OCI-LY7 (cell line): Measurements from ENCODE around the gene CTSH. TPM values are rescaled to one million over a fixed set of nuclear protein-coding genes. Genes with fewer than 3 reads are reported as not detected.

Experiments
- BruUV-seq: library from RNA; stranded (reverse); fragments of 400-500 nt; replicated peaks from 2 replicates; lab custom pipeline; 2021; lab: Mats Ljungman, UMichigan
- CTCF ChIA-PET: fragments of 300-600 bp; sonication (Branson Sonifier 250); formaldehyde crosslinking; loops from one replicate; lab custom pipeline; 2022; ENCODE audit warnings: antibody characterized with exemption; ENCODE audit not compliant: unreplicated experiment; lab: Charles Lee
- POLR2A ChIA-PET: fragments of 300-600 bp; sonication (Branson Sonifier 250); formaldehyde crosslinking; loops from one replicate; lab custom pipeline; 2022; ENCODE audit warnings: antibody characterized with exemption; lab: Charles Lee
- DNase-seq: peaks from one replicate; pipeline ENCODE4 v3.0.0-alpha.2; 2015; ENCODE audit warnings: low spot score
- H2AFZ ChIP-seq: fragments of 200-600 bp; sonication (generic), shearing (Covaris generic); 2 replicates; pipeline ENCODE4 v1.6.1; 2014; ENCODE audit warnings: mild to moderate bottlenecking, antibody characterized with exemption, low read length, moderate library complexity
- H3K27ac ChIP-seq: fragments of 200-600 bp; sonication (generic); 2 replicates; pipeline ENCODE4 v1.5.1; 2014; ENCODE audit warnings: mixed run types, low read depth, mild to moderate bottlenecking, moderate library complexity, low read length, inconsistent platforms; ENCODE audit not compliant: poor library complexity, severe bottlenecking
- H3K36me3 ChIP-seq: fragments of 200-600 bp; sonication (generic); 2 replicates; pipeline ENCODE4 v1.6.1; 2014; ENCODE audit warnings: mild to moderate bottlenecking, antibody characterized with exemption, low read length, moderate library complexity, mixed read lengths; ENCODE audit not compliant: insufficient read depth
- H3K4me1 ChIP-seq: fragments of 200-600 bp; sonication (generic); 2 replicates; pipeline ENCODE4 v1.5.1; 2014; ENCODE audit warnings: mild to moderate bottlenecking, low read length; ENCODE audit not compliant: insufficient read depth, poor library complexity, severe bottlenecking
- H3K4me2 ChIP-seq: fragments of 200-600 bp; sonication (generic); 2 replicates; pipeline ENCODE4 v1.6.1; 2014; ENCODE audit warnings: mild to moderate bottlenecking, low read length
- H3K4me3 ChIP-seq: fragments of 200-600 bp; sonication (generic); 2 replicates; pipeline ENCODE4 v1.5.1; 2014; ENCODE audit warnings: mild to moderate bottlenecking, low read depth, low read length; ENCODE audit not compliant: poor library complexity, severe bottlenecking
- H3K79me2 ChIP-seq: fragments of 200-600 bp; sonication (generic); 2 replicates; pipeline ENCODE4 v1.6.1; 2016; ENCODE audit warnings: low read depth, mild to moderate bottlenecking, low read length, moderate library complexity, mixed read lengths; ENCODE audit not compliant: insufficient read depth
- H3K9me2 ChIP-seq: fragments of 200-600 bp; sonication (generic); 2 replicates; pipeline ENCODE4 v1.6.1; 2016; ENCODE audit warnings: mild to moderate bottlenecking, low read length, mixed read lengths; ENCODE audit not compliant: insufficient read depth
- H3K9me3 ChIP-seq: fragments of 200-600 bp; sonication (generic); 2 replicates; pipeline ENCODE4 v1.6.1; 2014; ENCODE audit warnings: mild to moderate bottlenecking, mixed run types, low read length, mixed read lengths
- H4K20me1 ChIP-seq: fragments of 200-600 bp; sonication (generic); 2 replicates; pipeline ENCODE4 v1.6.1; 2014; ENCODE audit warnings: mild to moderate bottlenecking, antibody characterized with exemption, low read length, moderate library complexity, mixed read lengths; ENCODE audit not compliant: insufficient read depth
- CTCF ChIP-seq: fragments of 200-600 bp; sonication (generic); conservative IDR thresholded peaks from 2 replicates; pipeline ENCODE4 v1.5.1; 2014; ENCODE audit warnings: mild to moderate bottlenecking, antibody characterized with exemption, low read length, moderate library complexity, mixed read lengths
- EZH2phosphoT487 ChIP-seq: fragments of 200-600 bp; sonication (generic); IDR thresholded peaks from 2 replicates; pipeline ENCODE4 v1.6.1; 2018; ENCODE audit warnings: low read depth, borderline replicate concordance, mild to moderate bottlenecking, mixed run types, antibody characterized with exemption, low read length, moderate library complexity, mixed read lengths
- intact Hi-C: fragments of 100-400 bp; cut with micrococcal nuclease; formaldehyde crosslinking; loops from one replicate; pipeline ENCODE4 v1.10.0; 2022; ENCODE audit not compliant: unreplicated experiment
- total RNA-seq, 2 experiments: library from RNA; depleted of rRNA in 1 of 2; stranded (reverse); fragments of >200 nt in 1 of 2; shearing (Covaris generic) in 1 of 2; gene quantifications; 2 replicates each; pipeline ENCODE4 v1.2.3, GENCODE V29; 2014 to 2022

Gene CTSH
- total RNA-seq, 2 experiments from 2014 or later: 21.5 to 26.9 TPM

- Histone ChIP-seq H3K79me2 (no peaks in the 10 kb centered on the region), H3K4me1 (peaks cover 15% of the 10 kb centered on the region), H2AFZ (no peak overlapping the region), H3K9me3 (no peaks in the 10 kb centered on the region), H3K4me2 (no peak overlapping the region; the same call in 1 of the 2 replicates), H3K27ac (no peak overlapping the region), H3K4me3 (no peak overlapping the region), H4K20me1 (no peaks in the 10 kb centered on the region), H3K36me3 (no peaks in the 10 kb centered on the region), H3K9me2 (no peaks in the 10 kb centered on the region)
- no peak for TF ChIP-seq CTCF
- TF ChIP-seq EZH2phosphoT487: no peak
- intact Hi-C loops: no loop called here
- ChIA-PET POLR2A (interaction anchor here (0.5 kb wide), 1 partner anchor 430 kb away, joined by 3 read pairs; no protein-coding TSS in a partner anchor), CTCF (no interaction called here)
- BruUV-seq: no TSS peak
- no peak for DNase-seq
Measured at GRCh38 chr15:78977591-78978347, 32.9 kb upstream of the CTSH start.

GRCh38 chr15:78977091-78977571 lies 32.3 kb upstream of the CTSH start:
- intact Hi-C loops: no loop called here
- CTCF ChIA-PET: no interaction called here
- Histone ChIP-seq H3K4me3 (no peak overlapping the region), H3K4me1 (peaks cover 15% of the 10 kb centered on the region), H4K20me1 (no peaks in the 10 kb centered on the region), H3K9me2 (no peaks in the 10 kb centered on the region), H3K9me3 (no peaks in the 10 kb centered on the region), H3K36me3 (no peaks in the 10 kb centered on the region), H3K4me2 (no peak overlapping the region), H3K79me2 (no peaks in the 10 kb centered on the region), H3K27ac (no peak overlapping the region), H2AFZ (no peak overlapping the region)
- TF ChIP-seq CTCF (no peak), EZH2phosphoT487 (no peak)
- BruUV-seq: no TSS peak
- no peak for DNase-seq
- POLR2A ChIA-PET: interaction anchor here (0.5 kb wide), 1 partner anchor 429 kb away, joined by 3 read pairs; no protein-coding TSS in a partner anchor

- no TSS peak for BruUV-seq
- no peak overlapping the region for H3K4me2 ChIP-seq
Measured at GRCh38 chr15:78976691-78977090, 31.8 kb upstream of the CTSH start.

More at GRCh38 chr15:78976691-78977090, 31.8 kb upstream of the CTSH start:
- TF ChIP-seq EZH2phosphoT487: no peak
- TF ChIP-seq CTCF: no peak
- Histone ChIP-seq H2AFZ (no peak overlapping the region), H3K9me2 (no peaks in the 10 kb centered on the region), H4K20me1 (no peaks in the 10 kb centered on the region), H3K4me3 (no peak overlapping the region), H3K27ac (no peak overlapping the region), H3K4me1 (peaks cover 15% of the 10 kb centered on the region), H3K9me3 (no peaks in the 10 kb centered on the region), H3K36me3 (no peaks in the 10 kb centered on the region), H3K79me2 (no peaks in the 10 kb centered on the region)
- DNase-seq: no peak
- ChIA-PET CTCF (no interaction called here), POLR2A (no interaction called here)
- intact Hi-C loops: no loop called here
